Glomerular endothelial cell (primary cell): ENCODE data around the gene ARHGAP4. TPM values are rescaled to one million over a fixed set of nuclear protein-coding genes. Genes with fewer than 3 reads are reported as not detected.

Experiments
- DNase-seq: peaks from one replicate; pipeline ENCODE4 v3.0.0-alpha.2; 2011; ENCODE audit warnings: low read depth, low spot score; ENCODE audit errors: extremely low read depth
- total RNA-seq: library from RNA; depleted of rRNA; stranded (reverse); fragments of >200 nt; gene quantifications from 2 replicates; pipeline ENCODE4 v1.2.3, GENCODE V29; 2015

ARHGAP4 gene
- total RNA-seq, 1 donor from 2014 or later: 24.2 TPM

- no peak for DNase-seq
Measured at GRCh38 chrX:153964105-153964504, 38.0 kb upstream of the ARHGAP4 start.

- DNase-seq: no peak
Measured at GRCh38 chrX:153963546-153963945, 37.5 kb upstream of the ARHGAP4 start.

GRCh38 chrX:153961292-153961691 lies 35.2 kb upstream of the ARHGAP4 start:
- no peak for DNase-seq

- DNase-seq: no peak
Measured at GRCh38 chrX:153960786-153961185, 34.7 kb upstream of the ARHGAP4 start.

GRCh38 chrX:153960077-153960476 lies 34.0 kb upstream of the ARHGAP4 start:
- no peak for DNase-seq

- DNase-seq: no peak
Measured at GRCh38 chrX:153959649-153960048, 33.6 kb upstream of the ARHGAP4 start.

GRCh38 chrX:153958605-153959004 lies 32.5 kb upstream of the ARHGAP4 start:
- no peak for DNase-seq

- DNase-seq: no peak
Measured at GRCh38 chrX:153957224-153957623, 31.2 kb upstream of the ARHGAP4 start.

- DNase-seq: no peak
Measured at GRCh38 chrX:153956044-153956907, 30.2 kb upstream of the ARHGAP4 start.

- no peak for DNase-seq
Measured at GRCh38 chrX:153955228-153955732, 29.2 kb upstream of the ARHGAP4 start.

GRCh38 chrX:153954558-153955227 lies 28.6 kb upstream of the ARHGAP4 start:
- no peak for DNase-seq

GRCh38 chrX:153953892-153954557 lies 28.0 kb upstream of the ARHGAP4 start:
- DNase-seq: no peak

- DNase-seq: no peak
Measured at GRCh38 chrX:153953342-153953830, 27.3 kb upstream of the ARHGAP4 start.

GRCh38 chrX:153952373-153953026 lies 26.4 kb upstream of the ARHGAP4 start:
- no peak for DNase-seq

GRCh38 chrX:153951683-153952372 lies 25.8 kb upstream of the ARHGAP4 start:
- no peak for DNase-seq

- DNase-seq: no peak
Measured at GRCh38 chrX:153950127-153950526, 24.1 kb upstream of the ARHGAP4 start.

GRCh38 chrX:153948847-153949805 lies 23.1 kb upstream of the ARHGAP4 start:
- DNase-seq: no peak

GRCh38 chrX:153948002-153948466 lies 22.0 kb upstream of the ARHGAP4 start:
- no peak for DNase-seq
